DMS53 (cell line): ENCODE measurements around the gene RAPGEF1.

ENCODE experiments used
- DNase-seq: peaks from one replicate; lab custom pipeline; 2025; lab: John Stamatoyannopoulos, UW

The RAPGEF1 gene

GRCh38 chr9:131704988-131705387 lies 34.9 kb downstream of the RAPGEF1 start:
- peak; percentile 45 for DNase-seq

DNA sequence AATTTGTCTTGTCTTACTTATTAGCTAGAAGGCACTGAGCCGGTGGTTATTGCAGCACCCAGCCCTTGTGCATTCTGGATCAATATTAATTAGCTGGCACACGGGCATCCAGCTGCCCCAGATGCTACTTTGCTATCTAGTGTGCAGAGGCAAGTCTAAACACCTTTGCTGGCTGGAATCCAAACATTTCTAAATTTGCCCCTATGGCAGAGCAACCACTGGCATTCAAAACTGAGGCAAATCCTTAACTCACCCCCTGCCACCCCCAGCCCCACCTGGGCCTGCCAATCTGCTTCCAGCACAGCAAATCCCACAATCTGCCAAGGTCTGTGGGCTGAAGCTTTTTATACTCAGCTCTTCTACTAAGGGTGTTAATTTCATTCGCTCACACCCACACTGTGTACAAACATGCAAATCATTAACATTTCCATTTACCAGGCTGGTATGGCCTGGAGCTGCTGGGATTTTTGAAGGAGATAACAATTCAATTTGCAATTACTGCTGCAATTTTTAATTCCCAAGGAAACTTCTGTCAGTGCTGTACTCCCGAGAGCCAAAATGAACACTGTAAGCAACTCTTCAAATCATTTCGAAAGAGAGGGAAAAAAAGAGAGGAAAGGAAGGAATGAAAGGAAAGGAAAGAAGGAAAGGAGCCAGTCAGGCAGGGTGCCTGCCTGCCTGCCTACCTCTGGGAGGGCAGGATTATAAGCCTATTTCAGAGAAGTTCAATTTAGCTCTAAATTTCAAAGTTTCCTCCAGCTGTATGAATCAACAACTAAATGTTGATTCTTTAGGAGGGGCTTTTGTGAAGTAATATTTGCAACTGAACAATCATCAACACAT lies 35.5 kb downstream of the RAPGEF1 start:
- DNase-seq = peak; percentile 53

DNA sequence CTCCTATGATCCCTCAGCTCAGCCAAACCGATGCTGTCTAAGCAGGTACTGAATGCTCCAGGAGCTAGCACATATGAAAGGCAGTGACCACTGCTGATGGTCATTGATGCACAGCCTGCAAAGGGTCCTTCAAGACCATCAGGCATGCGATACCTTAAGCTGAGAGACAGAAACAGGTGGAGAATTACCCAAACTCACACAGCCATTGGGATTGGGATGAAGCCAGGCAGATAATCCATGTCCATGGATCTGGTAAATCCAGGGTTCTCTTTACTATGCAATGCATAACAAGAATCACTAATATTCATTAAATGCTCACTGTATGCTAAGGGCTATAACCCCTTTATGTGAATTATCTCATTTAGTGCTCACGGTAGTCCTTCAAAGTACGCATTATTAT lies 36.2 kb downstream of the RAPGEF1 start:
- DNase-seq = no peak

DNA sequence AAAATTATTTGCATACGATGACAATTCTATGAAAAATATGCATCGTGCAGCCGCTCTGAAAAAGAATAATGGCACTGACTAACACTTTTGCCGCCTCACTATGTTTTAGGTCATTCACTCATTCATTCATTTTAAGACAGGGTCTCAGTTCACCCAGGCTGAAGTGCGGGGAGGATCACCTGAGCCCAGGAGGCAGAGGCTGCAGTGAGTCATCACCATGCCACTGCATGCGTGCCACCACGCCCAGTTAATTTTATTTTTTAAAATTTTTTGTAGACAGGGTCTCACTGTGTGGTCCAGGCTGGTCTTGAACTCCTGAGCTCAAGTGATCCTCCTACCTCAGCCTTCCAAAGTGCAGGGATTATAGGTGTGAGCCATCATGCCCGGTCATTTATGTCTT lies 37.0 kb downstream of the RAPGEF1 start:
- no peak for DNase-seq

GRCh38 chr9:131701789-131702337 lies 38.0 kb downstream of the RAPGEF1 start:
- DNase-seq = no peak

DNA sequence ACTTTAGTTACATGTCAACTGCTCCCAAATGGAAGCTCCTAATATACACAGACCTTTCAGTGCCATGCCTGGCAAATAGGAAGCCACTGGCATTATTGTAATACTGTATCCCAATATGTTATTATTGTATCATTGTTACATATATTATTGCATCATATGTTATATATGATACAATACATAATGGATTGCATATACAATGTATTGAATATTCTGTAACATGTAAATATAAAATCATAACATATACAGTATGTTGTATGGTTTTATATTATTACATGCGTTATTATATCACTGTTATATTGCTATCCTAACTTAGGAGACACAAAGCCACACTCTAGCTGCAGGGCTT lies 38.5 kb downstream of the RAPGEF1 start:
- no peak for DNase-seq

DNA sequence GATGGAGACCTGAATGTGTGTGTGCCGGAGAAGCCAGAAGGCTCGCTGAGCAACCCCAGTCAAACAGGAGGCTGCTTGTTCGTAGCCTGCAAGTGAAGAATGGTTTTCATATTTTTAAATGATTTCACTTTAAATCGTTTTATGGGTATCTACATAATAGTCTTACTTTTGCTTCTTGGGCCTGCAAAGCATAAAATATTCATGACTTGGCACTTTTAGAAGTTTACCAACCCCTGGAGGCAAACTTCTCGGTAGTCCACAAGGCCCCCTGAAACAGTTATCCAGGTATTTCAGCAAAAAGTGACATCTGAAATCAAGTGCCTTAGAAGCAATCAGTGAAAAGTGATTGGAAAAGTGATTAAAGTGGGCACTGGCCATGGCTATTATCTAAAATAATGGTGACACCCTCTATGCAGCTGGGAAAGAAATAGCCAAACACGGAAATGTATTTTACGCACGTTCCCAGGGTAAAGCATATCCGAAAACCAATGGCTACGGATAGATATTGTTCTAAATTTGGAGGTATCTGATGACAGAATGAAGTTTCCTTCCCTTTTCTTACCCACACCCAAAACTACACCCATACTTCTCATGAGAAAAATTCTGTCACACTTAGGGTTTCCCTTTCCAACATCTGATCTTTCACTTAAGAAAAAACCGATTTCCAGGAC lies 39.0 kb downstream of the RAPGEF1 start:
- no peak for DNase-seq

- DNase-seq = no peak
Observed at GRCh38 chr9:131700076-131700475, 39.8 kb downstream of the RAPGEF1 start.

DNA sequence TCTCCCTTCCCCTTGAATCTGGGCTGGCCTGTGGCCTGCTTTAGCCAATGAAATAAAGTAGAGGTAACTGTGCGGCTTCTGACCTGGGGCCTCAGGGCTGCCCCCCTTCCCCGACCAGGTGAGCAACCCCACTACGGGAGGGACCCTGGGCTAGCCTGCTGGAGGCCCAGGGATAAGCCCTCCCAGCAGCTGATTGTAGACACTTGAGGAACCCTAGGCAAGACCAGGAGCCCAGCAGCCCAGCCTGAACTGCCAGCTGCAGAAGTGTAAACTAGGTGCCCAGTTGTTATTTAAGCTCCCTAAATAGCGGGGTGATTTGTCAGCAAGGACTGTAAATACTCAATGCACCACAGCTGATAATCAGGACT lies 41.3 kb downstream of the RAPGEF1 start:
- peak; percentile 37 for DNase-seq

- peak; percentile 46 for DNase-seq
Observed at GRCh38 chr9:131697908-131698617, 41.8 kb downstream of the RAPGEF1 start.

GRCh38 chr9:131697097-131697496 lies 42.8 kb downstream of the RAPGEF1 start:
- DNase-seq = no peak

- no peak for DNase-seq
Observed at GRCh38 chr9:131695836-131696460, 43.9 kb downstream of the RAPGEF1 start.

DNA sequence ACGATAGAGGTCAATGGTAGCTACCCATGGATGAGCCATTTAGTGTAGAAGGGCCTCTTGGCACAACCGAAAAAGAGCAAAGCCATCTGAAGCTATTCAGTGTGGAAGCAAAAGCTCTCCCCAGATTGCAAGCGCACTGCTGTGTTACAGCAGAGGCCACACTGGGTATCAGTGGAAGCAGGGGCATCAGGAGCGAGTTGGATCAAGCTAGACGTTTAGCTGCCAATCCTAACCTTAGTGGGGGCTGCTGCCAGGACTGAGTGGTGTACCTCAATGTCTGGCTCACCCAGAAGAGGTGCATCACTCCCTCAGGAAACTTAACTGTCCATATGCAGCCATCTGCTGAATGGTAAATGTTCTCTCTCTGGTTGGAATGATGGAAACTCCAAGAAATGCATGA lies 44.5 kb downstream of the RAPGEF1 start:
- DNase-seq = no peak

DNA sequence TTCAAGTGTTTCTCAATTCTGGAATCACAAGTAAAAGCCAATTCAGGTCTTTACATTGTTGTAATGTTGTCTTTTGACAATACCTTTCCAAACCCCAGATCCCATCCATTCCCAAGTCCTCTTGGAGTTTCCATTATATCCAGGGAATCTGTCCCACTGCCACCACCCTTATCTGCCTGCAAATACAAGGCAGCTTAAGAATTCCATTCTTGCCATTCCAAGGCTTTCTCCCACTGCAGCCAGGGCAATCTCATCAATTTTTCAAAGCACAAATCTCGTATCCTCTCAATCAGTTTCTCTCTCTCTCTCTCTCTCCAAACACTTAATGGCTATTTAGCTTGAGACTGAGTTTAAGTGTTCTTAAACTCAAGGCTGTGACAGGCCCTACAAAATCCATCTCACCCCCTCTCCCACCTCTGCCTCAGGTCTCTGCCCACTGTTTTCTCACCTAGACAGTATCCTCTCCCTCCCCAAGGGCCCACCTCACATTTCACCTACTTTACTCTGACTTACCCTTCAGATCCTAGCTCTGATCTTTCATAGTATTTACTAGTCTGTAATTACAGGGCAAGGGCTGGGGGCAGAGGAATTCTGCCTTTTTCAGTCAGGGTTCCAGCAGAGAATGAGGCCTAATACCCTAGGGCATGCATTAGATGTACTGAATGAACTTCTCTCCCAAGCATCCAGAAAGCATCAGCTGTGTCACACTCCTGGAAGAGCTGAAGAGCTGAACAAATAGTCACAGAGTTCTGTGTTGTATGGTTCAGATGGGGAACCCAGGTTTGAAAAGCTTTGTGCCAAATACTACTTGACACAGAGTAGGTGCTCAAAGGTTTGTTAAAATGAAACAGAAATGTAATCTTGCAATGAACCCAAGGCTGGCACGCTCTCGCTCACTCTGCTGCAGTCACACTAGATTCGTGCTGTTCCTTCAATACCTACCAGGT lies 46.0 kb downstream of the RAPGEF1 start:
- DNase-seq = no peak

GRCh38 chr9:131692612-131693562 lies 47.0 kb downstream of the RAPGEF1 start:
- DNase-seq = no peak

GRCh38 chr9:131691969-131692611 lies 47.8 kb downstream of the RAPGEF1 start:
- DNase-seq = no peak

- DNase-seq = no peak
Observed at GRCh38 chr9:131690941-131691573, 48.8 kb downstream of the RAPGEF1 start.

GRCh38 chr9:131690462-131690861 lies 49.4 kb downstream of the RAPGEF1 start:
- no peak for DNase-seq

DNA sequence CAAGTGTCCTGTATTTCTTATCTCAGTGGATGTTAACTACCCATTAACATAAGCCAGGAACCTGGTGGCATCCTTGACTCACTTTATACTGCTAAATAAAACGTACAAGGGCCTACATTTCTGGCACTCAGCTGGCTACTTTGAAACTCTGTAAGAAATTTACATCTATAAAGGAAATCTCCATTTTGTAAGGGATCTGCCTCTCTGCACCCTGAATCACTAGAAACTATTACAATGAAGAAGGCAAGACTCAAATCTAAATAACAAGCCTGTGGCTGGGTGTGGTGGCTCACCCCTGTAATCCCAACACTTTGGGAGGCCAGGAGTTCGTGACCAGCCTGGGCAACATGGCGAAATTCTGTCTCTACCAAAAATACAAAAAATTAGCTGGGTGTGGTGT lies 51.5 kb downstream of the RAPGEF1 start:
- no peak for DNase-seq
